Measurements from ENCODE around the gene ASZ1. TPM values are rescaled to one million over a fixed set of nuclear protein-coding genes. Genes with fewer than 3 reads are reported as not detected.
"Not testable (repeated sequence)": the region's sequence is repeated elsewhere in the genome, so short reads cannot be mapped to it uniquely, and the experiment has no call there.

The ASZ1 gene, protein sequence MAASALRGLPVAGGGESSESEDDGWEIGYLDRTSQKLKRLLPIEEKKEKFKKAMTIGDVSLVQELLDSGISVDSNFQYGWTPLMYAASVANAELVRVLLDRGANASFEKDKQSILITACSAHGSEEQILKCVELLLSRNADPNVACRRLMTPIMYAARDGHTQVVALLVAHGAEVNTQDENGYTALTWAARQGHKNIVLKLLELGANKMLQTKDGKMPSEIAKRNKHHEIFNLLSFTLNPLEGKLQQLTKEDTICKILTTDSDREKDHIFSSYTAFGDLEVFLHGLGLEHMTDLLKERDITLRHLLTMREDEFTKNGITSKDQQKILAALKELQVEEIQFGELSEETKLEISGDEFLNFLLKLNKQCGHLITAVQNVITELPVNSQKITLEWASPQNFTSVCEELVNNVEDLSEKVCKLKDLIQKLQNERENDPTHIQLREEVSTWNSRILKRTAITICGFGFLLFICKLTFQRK
- total RNA-seq = not detected in 2 replicates

GRCh38 chr7:117427258-117427701 lies at the start of gene ASZ1:
TSS of gene ASZ1 (minus strand) at chr7:117427493. CDS start at chr7:117427460, 33 bp downstream.
- no peak for DNase-seq (ENCODE audit: low read depth)

DNA sequence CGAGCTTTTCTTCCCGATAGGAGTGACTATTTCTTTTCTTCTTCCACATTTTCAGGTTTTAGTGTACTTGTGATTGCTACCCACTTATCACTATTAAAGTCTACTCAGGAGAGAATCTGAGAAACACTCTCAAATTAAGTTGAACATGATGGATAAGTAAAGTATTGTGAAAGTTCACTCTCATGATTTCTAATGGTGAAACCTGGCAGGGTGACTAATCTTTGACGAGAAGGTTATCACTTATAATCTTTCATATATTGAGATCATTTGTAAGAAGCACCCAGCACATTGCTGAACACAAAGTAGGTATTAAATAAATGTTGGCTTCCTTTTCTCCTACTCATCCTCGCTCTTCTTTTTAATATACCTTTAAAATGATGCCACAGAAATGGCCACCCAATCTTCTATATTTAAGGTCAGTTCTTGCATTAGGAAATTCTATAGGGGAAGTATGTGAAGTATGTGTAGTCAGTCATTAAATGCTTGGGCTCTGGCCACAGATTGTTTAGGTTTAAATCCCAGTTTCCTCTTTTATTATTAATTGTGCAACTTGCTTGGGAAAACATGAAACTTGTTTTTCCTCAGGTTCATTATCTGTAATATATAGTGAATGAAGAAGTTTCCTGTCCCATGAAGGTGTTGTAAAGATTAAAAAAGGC lies 49.4 kb upstream of the ASZ1 start:
- DNase-seq (ENCODE audit: low read depth) = no peak

DNA sequence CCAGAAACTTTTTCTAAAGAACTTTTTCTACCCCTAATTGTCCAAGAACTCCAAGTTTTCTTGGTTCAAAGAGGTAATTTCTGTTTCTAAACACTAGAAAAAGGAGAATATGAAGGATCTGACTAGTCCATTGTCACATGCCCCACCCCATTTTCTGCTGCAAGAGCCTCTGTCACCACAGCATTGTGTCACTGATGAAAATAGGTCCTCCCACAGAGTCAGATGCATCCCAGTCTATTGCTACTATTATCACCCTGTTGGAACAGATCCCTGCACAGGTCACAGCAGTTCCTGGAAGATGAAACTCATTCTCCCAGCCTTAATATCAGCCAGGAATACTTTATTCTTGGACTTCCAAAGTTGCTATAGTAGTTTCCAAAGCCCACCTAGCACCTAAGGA lies 45.0 kb upstream of the ASZ1 start:
- no peak for DNase-seq (ENCODE audit: low read depth)

DNA sequence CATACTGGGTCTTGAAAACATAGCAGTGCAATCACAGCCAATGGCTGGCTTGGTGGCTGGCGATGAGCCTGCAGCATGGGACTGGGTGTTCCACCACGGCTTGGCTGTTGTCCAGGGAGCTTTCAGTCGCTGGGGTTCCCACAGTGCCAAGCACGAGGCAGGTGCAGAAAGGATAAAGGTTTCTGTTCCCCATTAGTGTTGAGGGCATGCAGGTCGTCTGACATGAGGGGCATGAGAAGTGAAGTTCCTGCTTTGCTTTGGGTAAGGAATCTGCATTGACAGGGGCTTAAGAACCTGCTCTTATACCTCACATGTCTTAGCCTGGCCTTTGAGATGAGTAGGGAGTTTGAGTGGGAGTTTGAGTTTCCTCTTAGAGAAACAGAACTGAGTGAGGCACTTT lies 43.5 kb upstream of the ASZ1 start:
- peak; percentile 18 for DNase-seq (ENCODE audit: low read depth)

- DNase-seq (ENCODE audit: low read depth) = no peak
These were observed 40.9 kb upstream of the ASZ1 start for GRCh38 chr7:117468174-117468573.

DNA sequence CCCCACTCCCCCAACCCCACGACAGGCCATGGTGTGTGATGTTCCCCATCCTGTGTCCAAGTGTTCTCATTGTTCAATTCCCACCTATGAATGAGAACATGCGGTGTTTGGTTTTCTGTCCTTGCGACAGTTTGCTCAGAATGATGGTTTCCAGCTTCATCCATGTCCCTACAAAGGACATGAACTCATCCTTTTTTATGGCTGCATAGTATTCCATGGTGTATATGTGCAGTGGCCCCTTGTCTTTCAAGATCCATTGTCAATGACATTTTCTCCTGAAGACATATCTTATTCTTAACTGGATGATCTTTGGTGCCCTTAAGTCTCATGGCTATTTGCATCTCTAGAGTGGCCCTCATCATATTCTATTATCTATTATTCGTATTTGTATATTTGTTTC lies 33.5 kb upstream of the ASZ1 start:
- DNase-seq (ENCODE audit: low read depth) = not testable (repeated sequence)

- peak; percentile 21 for DNase-seq (ENCODE audit: low read depth)
These were observed 32.4 kb upstream of the ASZ1 start for GRCh38 chr7:117459735-117460134.

GRCh38 chr7:117458977-117459583 lies 31.8 kb upstream of the ASZ1 start:
- DNase-seq (ENCODE audit: low read depth) = peak; percentile 46

DNA sequence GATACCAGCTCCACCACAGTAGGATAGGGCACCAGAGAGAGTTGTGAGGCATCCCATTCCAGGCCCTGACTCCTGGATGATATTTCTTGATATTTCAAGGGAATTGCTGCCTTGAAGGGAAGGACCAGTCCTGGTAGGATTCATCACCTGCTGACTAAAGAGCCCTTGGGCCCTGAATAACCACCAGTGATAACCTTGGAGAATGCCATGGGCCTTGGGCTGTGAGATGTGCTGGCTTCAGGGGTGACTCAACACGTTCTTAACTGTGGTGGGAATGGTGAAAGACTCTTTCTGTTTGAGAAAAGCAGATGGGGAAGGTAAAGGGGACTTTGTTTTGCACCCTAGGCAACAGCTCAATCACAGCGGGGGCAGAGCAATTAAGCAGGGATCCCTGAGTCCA lies 21.4 kb upstream of the ASZ1 start:
- no peak for DNase-seq (ENCODE audit: low read depth)

DNA sequence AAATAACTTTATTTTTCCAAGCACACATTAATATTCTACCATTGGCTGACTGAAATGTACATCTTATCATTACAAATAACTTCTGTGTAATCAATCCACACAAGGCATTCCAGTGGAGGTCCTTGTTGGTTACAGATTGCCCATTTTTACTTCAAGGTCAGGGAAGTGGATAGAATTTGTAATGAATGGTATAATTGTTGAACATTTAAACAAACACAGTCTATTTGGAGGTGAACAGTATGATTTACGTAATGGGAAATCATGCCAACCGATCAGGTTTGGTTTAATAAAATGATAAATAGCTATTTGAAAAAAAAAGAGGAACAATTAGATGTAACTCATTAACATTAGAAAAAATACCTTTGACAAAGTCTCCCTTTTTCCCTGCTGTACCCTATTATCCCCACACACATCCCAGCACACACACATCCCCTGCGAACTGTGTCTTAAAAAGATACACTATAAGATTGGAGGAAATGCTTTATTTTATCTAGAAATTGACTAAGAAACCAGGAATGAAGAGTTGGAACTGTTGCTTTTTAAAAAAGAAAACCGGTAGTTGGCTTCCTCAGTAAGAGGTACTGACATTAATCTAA lies 19.0 kb upstream of the ASZ1 start:
- no peak for DNase-seq (ENCODE audit: low read depth)

DNA sequence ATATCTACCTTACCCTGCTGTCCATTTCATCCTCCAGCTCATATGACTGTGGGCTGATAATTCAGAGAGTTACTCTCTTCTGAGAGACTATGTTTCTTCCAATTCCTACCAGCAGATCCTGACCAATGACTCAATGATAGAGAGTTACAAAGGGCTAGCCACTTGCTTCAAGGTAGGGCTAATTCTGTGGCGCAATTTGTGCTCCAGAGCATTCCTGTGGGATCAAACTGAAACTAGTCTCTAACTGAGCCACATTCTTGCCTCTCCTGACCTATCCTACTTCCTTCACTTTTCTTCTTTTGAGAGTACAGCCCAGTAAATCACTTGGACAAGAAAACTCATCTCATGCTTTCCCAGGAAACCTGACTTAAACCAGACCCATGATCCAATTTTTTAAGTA lies 17.9 kb upstream of the ASZ1 start:
- peak; percentile 95 for DNase-seq (ENCODE audit: low read depth)

- DNase-seq (ENCODE audit: low read depth) = no peak
These were observed 17.4 kb upstream of the ASZ1 start for GRCh38 chr7:117444646-117445045.

DNA sequence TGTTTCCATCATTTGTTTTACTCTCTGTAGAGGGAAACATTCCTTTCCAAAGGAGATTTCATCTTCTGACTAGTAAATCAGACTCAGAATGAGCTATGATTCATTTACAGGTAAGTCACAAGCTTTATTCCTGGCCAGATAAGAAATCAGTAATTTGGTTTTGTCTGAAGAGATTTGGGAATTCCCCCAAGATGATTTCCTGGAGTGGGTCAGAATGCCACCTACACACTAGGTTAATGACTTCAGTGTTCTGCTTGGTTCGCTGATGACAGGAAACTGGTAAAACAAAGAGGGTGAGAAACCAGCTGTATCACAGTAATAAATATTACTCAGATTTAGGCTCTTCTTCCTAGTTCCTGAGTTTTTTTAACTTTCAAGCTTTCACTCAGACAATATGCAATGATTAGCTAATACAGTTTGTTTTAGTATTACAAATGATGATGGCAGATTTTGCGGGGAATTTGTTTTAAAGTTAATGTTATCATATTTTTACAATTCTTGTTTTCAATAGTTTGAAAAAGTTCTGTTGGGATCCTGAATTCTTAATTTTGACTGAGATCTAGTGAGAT lies 8.3 kb upstream of the ASZ1 start:
- DNase-seq (ENCODE audit: low read depth) = peak; percentile 96

GRCh38 chr7:117424090-117424829 lies 3.0 kb downstream of the ASZ1 start:
- DNase-seq (ENCODE audit: low read depth) = no peak

DNA sequence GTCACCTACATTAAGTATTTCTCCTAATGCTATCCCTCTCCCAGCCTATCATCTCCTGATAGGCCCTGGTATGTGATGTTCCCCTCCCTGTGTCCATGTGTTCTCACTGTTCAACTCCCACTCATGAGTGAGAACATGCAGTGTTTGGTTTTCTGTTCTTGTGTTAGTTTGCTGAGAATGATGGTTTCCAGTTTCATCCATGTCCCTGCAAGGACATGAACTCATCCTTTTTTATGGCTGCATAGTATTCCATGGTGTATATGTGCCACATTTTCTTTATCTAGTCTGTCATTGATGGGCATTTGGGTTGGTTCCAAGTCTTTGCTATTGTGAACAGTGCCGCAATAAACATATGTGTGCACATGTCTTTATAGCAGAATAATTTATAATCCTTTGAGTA lies 12.7 kb downstream of the ASZ1 start:
- not testable (repeated sequence) for DNase-seq (ENCODE audit: low read depth)

- DNase-seq (ENCODE audit: low read depth) = no peak
These were observed 14.2 kb downstream of the ASZ1 start for GRCh38 chr7:117412946-117413559.

GRCh38 chr7:117412390-117412789 lies 14.9 kb downstream of the ASZ1 start:
- no peak for DNase-seq (ENCODE audit: low read depth)

DNA sequence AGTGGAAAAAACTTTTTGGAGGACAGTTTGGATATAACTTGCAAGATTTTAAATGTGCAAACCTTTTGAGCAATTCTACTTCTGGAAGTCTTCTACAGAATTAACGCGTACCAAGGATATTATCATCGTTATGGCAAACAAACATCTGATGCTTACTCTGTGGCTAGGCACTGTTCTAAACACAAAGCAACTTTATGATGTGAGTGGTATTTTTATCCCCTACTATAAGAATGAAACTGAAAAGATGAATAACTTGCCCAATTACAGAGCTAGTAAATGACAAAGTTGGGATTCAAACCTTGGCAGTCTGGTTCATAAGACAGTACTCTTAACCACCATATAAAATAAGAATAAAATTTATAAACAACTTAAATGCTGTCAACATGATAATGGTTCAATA lies 15.8 kb downstream of the ASZ1 start:
- DNase-seq (ENCODE audit: low read depth) = no peak

DNA sequence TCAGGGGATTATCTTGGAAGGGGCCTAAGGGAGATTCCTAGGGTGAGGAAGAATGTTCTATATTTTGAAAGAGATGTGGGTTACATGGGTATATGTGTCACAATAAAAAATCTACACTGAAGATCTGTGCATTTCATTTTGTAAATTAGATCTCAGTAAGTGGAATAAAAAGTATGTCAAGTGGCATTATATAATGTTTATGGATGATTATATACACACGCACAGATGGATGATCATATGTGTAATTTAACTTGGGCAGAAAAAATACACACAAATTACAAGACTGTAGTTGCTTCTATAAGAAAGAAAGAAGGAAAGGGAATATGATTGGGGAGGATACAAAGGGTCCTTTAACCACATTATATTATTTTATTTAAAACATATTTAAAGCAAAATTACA lies 18.5 kb downstream of the ASZ1 start:
- no peak for DNase-seq (ENCODE audit: low read depth)

- no peak for DNase-seq (ENCODE audit: low read depth)
These were observed 21.8 kb downstream of the ASZ1 start for GRCh38 chr7:117405519-117405918.

- DNase-seq (ENCODE audit: low read depth) = no peak
These were observed 23.6 kb downstream of the ASZ1 start for GRCh38 chr7:117403737-117404136.
